MM.1S (cell line): ENCODE data around the gene OR4K5.
A peak's percentile ranks its signal among the peaks of the same experiment; 100 is the strongest.

Experiments used
- DNase-seq: peaks from one replicate; pipeline ENCODE4 v3.0.0-alpha.2; 2015
- H2AFZ ChIP-seq: fragments of 300-600 bp; sonication (generic); 2 replicates; pipeline ENCODE4 v1.6.0; 2016; ENCODE audit warnings: antibody characterized with exemption, low read length
- H3F3A ChIP-seq: fragments of 300-600 bp; sonication (generic); 2 replicates; pipeline ENCODE4 v1.6.1; 2016; ENCODE audit warnings: mild to moderate bottlenecking, antibody characterized with exemption, low read length, moderate library complexity, mixed read lengths; ENCODE audit not compliant: insufficient read depth
- H3K27ac ChIP-seq: fragments of 300-600 bp; sonication (generic); 2 replicates; pipeline ENCODE4 v1.5.1; 2016; ENCODE audit warnings: mild to moderate bottlenecking, low read length
- H3K27me3 ChIP-seq: fragments of 300-600 bp; sonication (generic); replicated peaks from 2 replicates; pipeline ENCODE4 v1.6.0; 2016; ENCODE audit warnings: low read length; ENCODE audit not compliant: insufficient read depth
- H3K36me3 ChIP-seq: fragments of 300-600 bp; sonication (generic); replicated peaks from 2 replicates; pipeline ENCODE4 v1.6.1; 2016; ENCODE audit warnings: mild to moderate bottlenecking, low read length, mixed read lengths; ENCODE audit not compliant: insufficient read depth
- H3K4me1 ChIP-seq: fragments of 300-600 bp; sonication (generic); 2 replicates; pipeline ENCODE4 v1.6.1; 2016; ENCODE audit warnings: low read length, mixed read lengths
- H3K4me2 ChIP-seq: fragments of 300-600 bp; sonication (generic); 2 replicates; pipeline ENCODE4 v1.6.0; 2016; ENCODE audit warnings: low read depth, low read length
- H3K4me3 ChIP-seq: fragments of 300-600 bp; sonication (generic); 2 replicates; pipeline ENCODE4 v1.5.1; 2016; ENCODE audit warnings: low read length, mixed read lengths
- H3K79me2 ChIP-seq: fragments of 300-600 bp; sonication (generic); 2 replicates; pipeline ENCODE4 v1.6.1; 2016; ENCODE audit warnings: mixed run types, low read length, mixed read lengths
- H3K9ac ChIP-seq: fragments of 300-600 bp; sonication (generic); 2 replicates; pipeline ENCODE4 v1.6.1; 2016; ENCODE audit warnings: low read length, mixed read lengths
- H3K9me2 ChIP-seq: fragments of 300-600 bp; sonication (generic); replicated peaks from 2 replicates; pipeline ENCODE4 v1.6.1; 2016; ENCODE audit warnings: mild to moderate bottlenecking, low read length, mixed read lengths; ENCODE audit not compliant: insufficient read depth
- H3K9me3 ChIP-seq: fragments of 300-600 bp; sonication (generic); replicated peaks from 2 replicates; pipeline ENCODE4 v1.6.1; 2016; ENCODE audit warnings: mild to moderate bottlenecking, low read length, mixed read lengths; ENCODE audit not compliant: insufficient read depth
- H4K20me1 ChIP-seq: fragments of 300-600 bp; sonication (generic); 2 replicates; pipeline ENCODE4 v1.6.1; 2016; ENCODE audit warnings: mild to moderate bottlenecking, low read length, moderate library complexity, mixed read lengths; ENCODE audit not compliant: insufficient read depth
- CTCF ChIP-seq: fragments of 300-600 bp; sonication (generic); IDR thresholded peaks from 2 replicates; pipeline ENCODE4 v1.5.1; 2016; ENCODE audit warnings: antibody characterized with exemption, low read length, mixed read lengths
- EZH2 ChIP-seq: fragments of 300-600 bp; sonication (generic); optimal IDR thresholded peaks from 2 replicates; pipeline ENCODE3; 2017; ENCODE audit warnings: low read depth, mild to moderate bottlenecking, antibody characterized with exemption, low read length, mixed read lengths
- EZH2phosphoT487 ChIP-seq: fragments of 300-600 bp; sonication (generic); IDR thresholded peaks from 2 replicates; pipeline ENCODE4 v1.6.1; 2018; ENCODE audit warnings: antibody characterized with exemption, low read length

Gene OR4K5

GRCh38 chr14:19878029-19878642 lies 42.3 kb upstream of the OR4K5 start:
- Histone ChIP-seq H3K4me3 (no peak overlapping the region), H3K4me2 (no peak overlapping the region), H3K4me1 (no peaks in the 10 kb centered on the region), H3K36me3 (no peaks in the 10 kb centered on the region), H4K20me1 (no peaks in the 10 kb centered on the region), H3K9ac (no peak overlapping the region), H3K9me3 (no peaks in the 10 kb centered on the region), H3K79me2 (no peaks in the 10 kb centered on the region), H3K9me2 (no peaks in the 10 kb centered on the region), H3K27me3 (no peaks in the 10 kb centered on the region), H2AFZ (no peak overlapping the region), H3F3A (no peaks in the 10 kb centered on the region), H3K27ac (no peak overlapping the region)
- no peak for TF ChIP-seq EZH2
- peak; percentile 50 for TF ChIP-seq CTCF
- DNase-seq: peak; percentile 28

- Histone ChIP-seq H3K4me3 (no peak overlapping the region), H3K27me3 (no peaks in the 10 kb centered on the region), H3K27ac (no peak overlapping the region), H3K79me2 (no peaks in the 10 kb centered on the region), H3K36me3 (no peaks in the 10 kb centered on the region), H3K9ac (no peak overlapping the region), H4K20me1 (no peaks in the 10 kb centered on the region), H3K4me2 (no peak overlapping the region), H2AFZ (no peak overlapping the region), H3K9me3 (no peaks in the 10 kb centered on the region), H3F3A (no peaks in the 10 kb centered on the region), H3K9me2 (no peaks in the 10 kb centered on the region), H3K4me1 (no peaks in the 10 kb centered on the region)
- DNase-seq: no peak
- TF ChIP-seq EZH2 (no peak), CTCF (no peak), EZH2phosphoT487 (no peak)
Observed at GRCh38 chr14:19895282-19895681, 25.1 kb upstream of the OR4K5 start.

GRCh38 chr14:19900999-19901398 lies 19.4 kb upstream of the OR4K5 start:
- Histone ChIP-seq H3K36me3 (no peaks in the 10 kb centered on the region), H3K9me3 (no peaks in the 10 kb centered on the region), H3K79me2 (no peaks in the 10 kb centered on the region), H3K27ac (no peak overlapping the region), H3K9ac (no peak overlapping the region), H3K27me3 (no peaks in the 10 kb centered on the region), H4K20me1 (no peaks in the 10 kb centered on the region), H3F3A (no peaks in the 10 kb centered on the region), H3K4me2 (no peak overlapping the region), H2AFZ (no peak overlapping the region), H3K4me1 (no peaks in the 10 kb centered on the region), H3K9me2 (no peaks in the 10 kb centered on the region), H3K4me3 (no peak overlapping the region)
- TF ChIP-seq EZH2 (no peak), CTCF (no peak), EZH2phosphoT487 (no peak)
- DNase-seq: no peak
